Measurements from ENCODE around the gene NPAS2.

GRCh38 chr2:100808582-100808981 is 11.4 kb upstream of the NPAS2 start:
- no peak for TF ChIP-seq CTCF (conservative IDR thresholded peaks at IDR 0.05 in 1 of 2, IDR thresholded peaks at IDR 0.05 in 1 of 2; ENCODE audit: low read depth in 1 of 2, low read length in 2 of 2)
- no peak for TF ChIP-seq EZH2 (IDR thresholded peaks at IDR 0.05; ENCODE audit: low read length, missing control alignments)
